Naive thymus-derived CD4-positive, alpha-beta T cell (primary cell): ENCODE results near the gene SYT15. TPM values are rescaled to one million over a fixed set of nuclear protein-coding genes. Genes with fewer than 3 reads are reported as not detected.
A peak's percentile ranks its signal among the peaks of the same experiment; 100 is the strongest.
"Not testable (repeated sequence)": the region's sequence is repeated elsewhere in the genome, so short reads cannot be mapped to it uniquely, and the experiment has no call there.

Source experiments
- ATAC-seq: fragments of 150-1000 bp; cut with Tn5 transposase; 2 replicates; pipeline ENCODE4 v1.10.0; 2021; ENCODE audit warnings: mild to moderate bottlenecking, moderate library complexity
- CTCF ChIA-PET: fragments of 350-600 bp; sonication (Branson Sonifier 250); formaldehyde crosslinking; loops from one replicate; lab custom pipeline; 2021; ENCODE audit warnings: antibody characterized with exemption; lab: Charles Lee
- POLR2A ChIA-PET: fragments of 350-600 bp; sonication (Branson Sonifier 250); formaldehyde crosslinking; loops from one replicate; lab custom pipeline; 2021; ENCODE audit warnings: antibody characterized with exemption, inconsistent platforms; lab: Charles Lee
- DNase-seq, 9 donors: peaks; one replicate each; pipeline versions ENCODE4 v3.0.0 to v3.0.0-alpha.2; 2020 to 2022; ENCODE audit warnings: mixed read lengths in 1 of 9
- H3K27ac ChIP-seq: one replicate; pipeline ENCODE4 v1.7.0; 2013; ENCODE audit warnings: mild to moderate bottlenecking, low read depth, low read length, moderate library complexity
- H3K27me3 ChIP-seq, 2 donors: one replicate each; pipeline ENCODE4 v1.7.0; 2013; ENCODE audit warnings: low read length in 2 of 2, mild to moderate bottlenecking in 2 of 2, moderate library complexity in 2 of 2; ENCODE audit not compliant: control insufficient read depth in 2 of 2, insufficient read depth in 2 of 2
- H3K36me3 ChIP-seq, 3 experiments: 1 replicate in 2 of 3; 2 replicates in 1 of 3; pipeline ENCODE4 v1.7.0; 2013; ENCODE audit warnings: low read length in 3 of 3, mild to moderate bottlenecking in 3 of 3, moderate library complexity in 1 of 3; ENCODE audit not compliant: insufficient read depth in 3 of 3, control insufficient read depth in 2 of 3
- H3K4me1 ChIP-seq, 2 donors: one replicate each; pipeline ENCODE4 v1.7.0; 2013; ENCODE audit warnings: low read length in 2 of 2, mild to moderate bottlenecking in 2 of 2, moderate library complexity in 1 of 2; ENCODE audit not compliant: control insufficient read depth in 2 of 2, insufficient read depth in 2 of 2
- H3K4me3 ChIP-seq: 2 replicates; pipeline ENCODE4 v1.7.0; 2013; ENCODE audit warnings: mild to moderate bottlenecking, low read length
- H3K9me3 ChIP-seq, 3 experiments: 1 replicate in 2 of 3; 2 replicates in 1 of 3; pipeline ENCODE4 v1.7.0; 2013; ENCODE audit warnings: low read length in 3 of 3; ENCODE audit not compliant: control insufficient read depth in 2 of 3
- H3K27ac Mint-ChIP-seq, 9 donors: one replicate each; pipeline ENCODE4 v1.8.0; 2020 to 2022; ENCODE audit warnings: mixed read lengths in 9 of 9, mild to moderate bottlenecking in 8 of 9, moderate library complexity in 5 of 9, inconsistent platforms in 2 of 9
- H3K27me3 Mint-ChIP-seq, 5 donors: one replicate each; pipeline ENCODE4 v1.8.0; 2021 to 2022; ENCODE audit warnings: mixed read lengths in 5 of 5, mild to moderate bottlenecking in 1 of 5
- H3K36me3 Mint-ChIP-seq, 5 donors: one replicate each; pipeline ENCODE4 v1.8.0; 2020 to 2022; ENCODE audit warnings: mixed read lengths in 5 of 5, mild to moderate bottlenecking in 3 of 5, inconsistent platforms in 1 of 5
- H3K4me1 Mint-ChIP-seq, 7 donors: one replicate each; pipeline ENCODE4 v1.8.0; 2020 to 2022; ENCODE audit warnings: mixed read lengths in 7 of 7, mild to moderate bottlenecking in 3 of 7, inconsistent platforms in 1 of 7
- H3K4me3 Mint-ChIP-seq, 10 donors: one replicate each; pipeline ENCODE4 v1.8.0; 2020 to 2022; ENCODE audit warnings: mild to moderate bottlenecking in 10 of 10, mixed read lengths in 10 of 10, moderate library complexity in 6 of 10, inconsistent platforms in 2 of 10
- H3K9me3 Mint-ChIP-seq, 11 donors: one replicate each; pipeline ENCODE4 v1.8.0; 2020 to 2022; ENCODE audit warnings: mixed read lengths in 11 of 11, mild to moderate bottlenecking in 4 of 11, inconsistent platforms in 1 of 11, moderate library complexity in 1 of 11
- intact Hi-C, 2 donors: fragments of 100-400 bp; cut with micrococcal nuclease; formaldehyde crosslinking; loops; one replicate each; pipeline ENCODE4 v1.15.1; 2023
- polyA plus RNA-seq, 2 donors: library from polyadenylated mRNA; unstranded; fragments of 300-500 nt; fragmentation: Illumina TruSeq; gene quantifications; one replicate each; pipeline ENCODE4 v1.2.3, GENCODE V29; 2021
- total RNA-seq, 6 experiments: library from RNA in 5 of 6; stranded (reverse) in 5 of 6; gene quantifications; 1 replicate in 5 of 6; 2 replicates in 1 of 6; pipeline ENCODE4 v1.2.3 and lab custom pipeline; 2021 to 2026

Gene SYT15
- total and polyA plus RNA-seq, 7 experiments from 2014 or later: 0.05 to 1.6 (median 1.3) TPM; not detected in 1

GRCh38 chr10:46582568-46582967 is 3.6 kb downstream of the SYT15 start:
- CTCF ChIA-PET, H3K4me1 Mint-ChIP-seq, H3K9me3 Mint-ChIP-seq: not testable (repeated sequence)

GRCh38 chr10:46584196-46584595 is 5.3 kb downstream of the SYT15 start:
- H3K4me1 Mint-ChIP-seq, H3K4me1 ChIP-seq, H3K27ac ChIP-seq, H3K27ac Mint-ChIP-seq, H3K4me3 ChIP-seq, H3K27me3 Mint-ChIP-seq, intact Hi-C loops, POLR2A ChIA-PET, CTCF ChIA-PET, H3K4me3 Mint-ChIP-seq, H3K36me3 ChIP-seq, H3K9me3 ChIP-seq, DNase-seq, H3K36me3 Mint-ChIP-seq, H3K9me3 Mint-ChIP-seq, H3K27me3 ChIP-seq, ATAC-seq: not testable (repeated sequence)

More at GRCh38 chr10:46582568-46582967, 3.6 kb downstream of the SYT15 start:
- H3K27me3 ChIP-seq, ATAC-seq, DNase-seq, H3K27ac ChIP-seq, H3K4me3 ChIP-seq, H3K9me3 ChIP-seq, intact Hi-C loops, H3K4me3 Mint-ChIP-seq, H3K27me3 Mint-ChIP-seq, H3K36me3 ChIP-seq, H3K4me1 ChIP-seq, H3K36me3 Mint-ChIP-seq, POLR2A ChIA-PET, H3K27ac Mint-ChIP-seq: not testable (repeated sequence)

- DNase-seq, CTCF ChIA-PET, H3K36me3 Mint-ChIP-seq, H3K36me3 ChIP-seq, H3K4me1 ChIP-seq, H3K4me3 ChIP-seq, H3K27me3 Mint-ChIP-seq, H3K4me1 Mint-ChIP-seq, H3K27ac ChIP-seq, H3K9me3 Mint-ChIP-seq, intact Hi-C loops, H3K9me3 ChIP-seq, H3K4me3 Mint-ChIP-seq, POLR2A ChIA-PET, H3K27me3 ChIP-seq, H3K27ac Mint-ChIP-seq: not testable (repeated sequence)
- ATAC-seq: peak; percentile 58
Measured at GRCh38 chr10:46585246-46585645, 6.3 kb downstream of the SYT15 start.

- H3K36me3 Mint-ChIP-seq, ATAC-seq, H3K36me3 ChIP-seq, H3K27ac ChIP-seq, CTCF ChIA-PET, H3K27me3 Mint-ChIP-seq, H3K4me3 Mint-ChIP-seq, H3K4me3 ChIP-seq, H3K4me1 ChIP-seq, H3K9me3 Mint-ChIP-seq, H3K4me1 Mint-ChIP-seq, DNase-seq, intact Hi-C loops, POLR2A ChIA-PET, H3K27ac Mint-ChIP-seq, H3K9me3 ChIP-seq, H3K27me3 ChIP-seq: not testable (repeated sequence)
Measured at GRCh38 chr10:46587546-46587945, 8.6 kb downstream of the SYT15 start.

- H3K36me3 ChIP-seq, H3K9me3 Mint-ChIP-seq, H3K36me3 Mint-ChIP-seq, POLR2A ChIA-PET, H3K4me1 Mint-ChIP-seq, H3K27me3 ChIP-seq, CTCF ChIA-PET, H3K27me3 Mint-ChIP-seq, intact Hi-C loops, H3K9me3 ChIP-seq, H3K4me1 ChIP-seq, H3K4me3 Mint-ChIP-seq, H3K4me3 ChIP-seq, DNase-seq, H3K27ac Mint-ChIP-seq, H3K27ac ChIP-seq: not testable (repeated sequence)
- ATAC-seq: peak; percentile 65
Measured at GRCh38 chr10:46588221-46588620, 9.3 kb downstream of the SYT15 start.

- H3K36me3 ChIP-seq, CTCF ChIA-PET, H3K9me3 Mint-ChIP-seq, H3K27me3 ChIP-seq, H3K4me3 Mint-ChIP-seq, H3K9me3 ChIP-seq, POLR2A ChIA-PET, ATAC-seq, intact Hi-C loops, H3K4me1 Mint-ChIP-seq, H3K4me3 ChIP-seq, H3K27me3 Mint-ChIP-seq, H3K27ac ChIP-seq, H3K4me1 ChIP-seq, DNase-seq, H3K36me3 Mint-ChIP-seq, H3K27ac Mint-ChIP-seq: not testable (repeated sequence)
Measured at GRCh38 chr10:46589589-46589988, 10.7 kb downstream of the SYT15 start.

- H3K4me1 ChIP-seq, H3K36me3 Mint-ChIP-seq, H3K4me3 ChIP-seq, DNase-seq, H3K9me3 Mint-ChIP-seq, CTCF ChIA-PET, H3K4me1 Mint-ChIP-seq, POLR2A ChIA-PET, H3K9me3 ChIP-seq, H3K27ac ChIP-seq, H3K4me3 Mint-ChIP-seq, H3K27ac Mint-ChIP-seq, ATAC-seq, H3K27me3 ChIP-seq, H3K27me3 Mint-ChIP-seq, H3K36me3 ChIP-seq, intact Hi-C loops: not testable (repeated sequence)
Measured at GRCh38 chr10:46591053-46591452, 12.1 kb downstream of the SYT15 start.
